A549 (cell line): ENCODE results near the gene ACKR2. TPM values are rescaled to one million over a fixed set of nuclear protein-coding genes. Genes with fewer than 3 reads are reported as not detected.

Source experiments
- ATAC-seq, 2 experiments: fragments of 200-7000 bp in 1 of 2; fragments of >200 bp in 1 of 2; cut with Nextera tagmentation in 1 of 2; cut with Tn5 transposase in 1 of 2; 3 replicates each; pipeline versions ENCODE4 v1.8.0 to v1.9.1; 2018 to 2020; ENCODE audit warnings: mild to moderate bottlenecking in 1 of 2, moderate library complexity in 1 of 2
- CTCF ChIA-PET: fragments of 300-600 bp; sonication (Branson Sonifier 250); formaldehyde crosslinking; extraction: SDS; loops from one replicate; lab custom pipeline; 2021; ENCODE audit warnings: antibody characterized with exemption, inconsistent platforms; lab: Yijun Ruan, JAX
- POLR2A ChIA-PET: fragments of 350-600 bp; formaldehyde crosslinking; extraction: SDS; loops from one replicate; lab custom pipeline; 2021; ENCODE audit warnings: antibody characterized with exemption, inconsistent platforms; lab: Yijun Ruan, JAX
- DNase-seq, 2 experiments: peaks; one replicate each; pipeline versions ENCODE4 v3.0.0 to v3.0.0-alpha.2; 2011 to 2016; ENCODE audit warnings: low read depth in 1 of 2, low spot score in 1 of 2
- FAIRE-seq: peaks from 2 replicates; lab custom pipeline; 2011; peaks lifted over from hg19 to GRCh38; lab: Jason Lieb, UNC
- H3K27ac ChIP-seq, 2 experiments: fragments of >200 bp; sonication (Bioruptor Twin); formaldehyde crosslinking; 3 replicates each; pipeline ENCODE4 v1.5.1; 2016 to 2017
- H3K4me1 ChIP-seq: fragments of >200 bp; sonication (Bioruptor Twin); formaldehyde crosslinking; 3 replicates; pipeline ENCODE4 v1.6.1; 2016
- H3K4me2 ChIP-seq: fragments of >200 bp; sonication (Bioruptor Twin); formaldehyde crosslinking; 3 replicates; pipeline ENCODE4 v1.6.1; 2016
- H3K4me3 ChIP-seq: fragments of >200 bp; sonication (Bioruptor Twin); formaldehyde crosslinking; 3 replicates; pipeline ENCODE4 v1.5.1; 2016
- H3K9me3 ChIP-seq: fragments of >200 bp; sonication (Bioruptor Twin); formaldehyde crosslinking; 3 replicates; pipeline ENCODE4 v1.6.1; 2016
- CHD2 ChIP-seq: fragments of 150-350 bp; IDR thresholded peaks from 2 replicates; pipeline ENCODE4 v1.6.1; 2014; ENCODE audit warnings: low read length; ENCODE audit not compliant: partially characterized antibody
- EHF ChIP-seq: fragments of 250-450 bp; sonication (Bioruptor Pico); IDR thresholded peaks from 2 replicates; pipeline ENCODE4 v1.5.0; 2020; ENCODE audit warnings: mild to moderate bottlenecking
- EHMT2 ChIP-seq: fragments of 200-600 bp; sonication (generic); IDR thresholded peaks from 2 replicates; pipeline ENCODE4 v1.6.1; 2016; ENCODE audit warnings: antibody characterized with exemption, low read depth, mild to moderate bottlenecking, moderate library complexity
- EP300 ChIP-seq, 2 experiments: fragments of >200 bp; sonication (Bioruptor Twin); formaldehyde crosslinking; IDR thresholded peaks; 2 replicates in 1 of 2; 3 replicates in 1 of 2; pipeline ENCODE4 v1.6.1; 2016 to 2017
- ESRRA ChIP-seq: fragments of 150-350 bp; IDR thresholded peaks from 2 replicates; pipeline ENCODE4 v1.6.1; 2014; ENCODE audit warnings: mild to moderate bottlenecking, low read length, borderline replicate concordance
- FOSB ChIP-seq: fragments of 250-450 bp; sonication (Bioruptor Pico); IDR thresholded peaks from 2 replicates; pipeline ENCODE4 v1.5.0; 2020; ENCODE audit warnings: mild to moderate bottlenecking, moderate library complexity
- FOSL2 ChIP-seq, 2 experiments: fragments of 450-650 bp in 1 of 2; fragments of >200 bp in 1 of 2; sonication (Bioruptor Twin) in 1 of 2; formaldehyde crosslinking; IDR thresholded peaks; 2 replicates each; pipeline versions ENCODE4 v1.5.0 to v1.6.1; 2016 to 2020; ENCODE audit warnings: mild to moderate bottlenecking in 1 of 2, moderate library complexity in 1 of 2
- FOXS1 ChIP-seq: fragments of 250-450 bp; sonication (Bioruptor Pico); IDR thresholded peaks from 2 replicates; pipeline ENCODE4 v1.5.0; 2020; ENCODE audit warnings: mild to moderate bottlenecking, moderate library complexity
- KDM5A ChIP-seq: fragments of 200-600 bp; sonication (generic); IDR thresholded peaks from 2 replicates; pipeline ENCODE4 v1.6.1; 2016; ENCODE audit warnings: antibody characterized with exemption, mild to moderate bottlenecking
- MAFK ChIP-seq: fragments of 450-650 bp; IDR thresholded peaks from 2 replicates; pipeline ENCODE4 v1.6.1; 2014; ENCODE audit not compliant: partially characterized antibody
- MAZ ChIP-seq: fragments of 150-350 bp; IDR thresholded peaks from 2 replicates; pipeline ENCODE4 v1.6.1; 2014; ENCODE audit warnings: antibody characterized with exemption, low read depth, low read length, borderline replicate concordance
- NFE2L2 ChIP-seq: fragments of 150-350 bp; conservative IDR thresholded peaks from 2 replicates; pipeline ENCODE4 v1.6.1; 2014; ENCODE audit warnings: low read length
- PHF8 ChIP-seq: fragments of 200-600 bp; sonication (generic); IDR thresholded peaks from 2 replicates; pipeline ENCODE4 v1.6.1; 2016; ENCODE audit warnings: low read depth, mild to moderate bottlenecking, antibody characterized with exemption, moderate library complexity, borderline replicate concordance
- POLR2AphosphoS2 ChIP-seq: conservative IDR thresholded peaks from 2 replicates; pipeline ENCODE4 v1.6.1; 2012; ENCODE audit warnings: low read length, improper control_type of control experiment, inconsistent platforms
- RAD21 ChIP-seq, 2 experiments: fragments of >200 bp in 1 of 2; sonication (Bioruptor Twin) in 1 of 2; formaldehyde crosslinking in 1 of 2; IDR thresholded peaks in 1 of 2; conservative IDR thresholded peaks in 1 of 2; 2 replicates in 1 of 2; 3 replicates in 1 of 2; pipeline ENCODE4 v1.6.1; 2012 to 2018; ENCODE audit warnings: inconsistent platforms in 1 of 2
- RCOR1 ChIP-seq: fragments of 150-350 bp; IDR thresholded peaks from 2 replicates; pipeline ENCODE4 v1.6.1; 2014; ENCODE audit warnings: antibody characterized with exemption, low read length, low read depth
- RFX5 ChIP-seq: fragments of 450-650 bp; IDR thresholded peaks from 2 replicates; pipeline ENCODE4 v1.7.1; 2014; ENCODE audit warnings: antibody characterized with exemption, mild to moderate bottlenecking, moderate library complexity
- SMC3 ChIP-seq: fragments of >200 bp; sonication (Bioruptor Twin); formaldehyde crosslinking; IDR thresholded peaks from 3 replicates; pipeline ENCODE4 v1.6.1; 2018; ENCODE audit warnings: inconsistent platforms
- SREBF2 ChIP-seq: fragments of 450-650 bp; IDR thresholded peaks from 2 replicates; pipeline ENCODE4 v1.6.1; 2014; ENCODE audit warnings: mild to moderate bottlenecking, moderate library complexity
- TP53 ChIP-seq: fragments of 250-450 bp; sonication (Bioruptor Pico); IDR thresholded peaks from 2 replicates; pipeline ENCODE4 v1.5.0; 2021; ENCODE audit warnings: mild to moderate bottlenecking, moderate library complexity
- ZNF302 ChIP-seq: fragments of 250-450 bp; sonication (Bioruptor Pico); IDR thresholded peaks from 2 replicates; pipeline ENCODE4 v1.9.0; 2021; ENCODE audit warnings: inconsistent platforms, mild to moderate bottlenecking, moderate library complexity
- ZSCAN20 ChIP-seq: fragments of 250-450 bp; sonication (Bioruptor Pico); IDR thresholded peaks from 2 replicates; pipeline ENCODE4 v1.8.0; 2022; ENCODE audit warnings: mild to moderate bottlenecking, moderate library complexity
- WGBS: methylation state at CpG from one replicate; pipeline ENCODE4 v1.1.6; 2017; ENCODE audit errors: missing lambda C conversion rate; 5-methylcytosine and 5-hydroxymethylcytosine counted together
- polyA plus RNA-seq, 4 experiments: library from polyadenylated mRNA; depleted of rRNA in 3 of 4; stranded (reverse); fragments of >200 nt; fragmentation: RNase III in 1 of 4; extraction: RNeasy Plus Mini Kit Qiagen cat#74134 plus additional on column Dnase treatment in 1 of 4; gene quantifications; 2 replicates in 3 of 4; 3 replicates in 1 of 4; pipeline ENCODE4 v1.2.3, GENCODE V29; 2011 to 2017
- TF ChIP-seq, protein P1 (sequence below): IDR thresholded peaks from 2 replicates; pipeline ENCODE4 v1.6.1; 2012
- TF ChIP-seq, protein P2 (sequence below): fragments of >200 bp; sonication (Bioruptor Twin); formaldehyde crosslinking; IDR thresholded peaks from 3 replicates; pipeline ENCODE4 v1.5.1; 2016
- TF ChIP-seq, protein P3 (sequence below): IDR thresholded peaks from 2 replicates; pipeline ENCODE4 v1.6.1; 2012; ENCODE audit warnings: low read depth, borderline replicate concordance
- TF ChIP-seq, protein P4 (sequence below): fragments of 450-650 bp; IDR thresholded peaks from 2 replicates; pipeline ENCODE4 v1.6.1; 2014; ENCODE audit warnings: antibody characterized with exemption
- TF ChIP-seq, protein P5 (sequence below): fragments of >200 bp; sonication (Bioruptor Twin); formaldehyde crosslinking; IDR thresholded peaks from 2 replicates; pipeline ENCODE4 v1.6.1; 2016
- TF ChIP-seq, protein P6 (sequence below): fragments of >200 bp; sonication (Bioruptor Twin); formaldehyde crosslinking; IDR thresholded peaks from 3 replicates; pipeline ENCODE4 v1.6.1; 2016
- TF ChIP-seq, protein P7 (sequence below): IDR thresholded peaks from 2 replicates; pipeline ENCODE4 v1.6.1; 2012

Gene ACKR2
- polyA plus RNA-seq, 2 of the 4 experiments (the other 2 are of a cell fraction): 0.06 TPM; not detected in 1

DNA sequence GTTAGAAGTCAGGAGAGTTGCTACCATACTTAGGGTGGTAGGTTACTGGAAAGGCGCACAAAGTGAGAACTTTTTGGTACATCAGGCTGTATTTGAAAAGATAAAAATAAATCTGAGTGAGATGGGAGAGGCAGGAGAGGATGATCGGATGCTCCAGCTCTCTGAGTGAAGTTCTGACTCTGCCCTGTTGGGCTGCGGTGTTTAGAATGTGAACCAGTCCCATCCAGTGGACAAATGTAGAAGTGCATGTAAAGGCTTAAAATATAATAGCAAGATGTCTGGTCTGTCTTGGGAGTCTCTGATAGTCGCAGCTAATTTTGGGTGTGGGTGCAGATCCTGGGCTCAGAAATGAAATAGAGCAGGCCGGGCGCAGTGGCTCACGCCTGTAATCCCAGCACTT is 30.4 kb downstream of the ACKR2 start:
- Histone ChIP-seq H3K4me3 (peak overlapping the region; percentile 39), H3K4me1 (no peaks in the 10 kb centered on the region), H3K27ac (peak overlapping the region; percentile 47 to 75; a peak in 4 of 6 replicates), H3K9me3 (no peaks in the 10 kb centered on the region), H3K4me2 (peak overlapping the region; percentile 74)
- CTCF ChIA-PET: interaction anchor here (0.6 to 2.7 kb wide), 25 partner anchors 9 to 890 kb away, joined by 3 to 25 read pairs (median 4); partner anchors contain the start of genes CYP8B1 and HIGD1A
- FAIRE-seq (no peak), ATAC-seq (peak; percentile 99), DNase-seq (peak; percentile 62 to 70)
- TF ChIP-seq POLR2AphosphoS2: no peak
- no peak for TF ChIP-seq MAZ
- TF ChIP-seq FOXS1 (CRISPR knock-in tag): no peak
- TF ChIP-seq, protein P1, sequence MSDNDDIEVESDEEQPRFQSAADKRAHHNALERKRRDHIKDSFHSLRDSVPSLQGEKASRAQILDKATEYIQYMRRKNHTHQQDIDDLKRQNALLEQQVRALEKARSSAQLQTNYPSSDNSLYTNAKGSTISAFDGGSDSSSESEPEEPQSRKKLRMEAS: no peak
- TF ChIP-seq SMC3: peak; percentile 48; the same call in 2 of the 3 replicates
- no peak for TF ChIP-seq EHMT2
- TF ChIP-seq EP300 (IDR thresholded peaks at IDR 0.05): no peak
- TF ChIP-seq, protein P2, sequence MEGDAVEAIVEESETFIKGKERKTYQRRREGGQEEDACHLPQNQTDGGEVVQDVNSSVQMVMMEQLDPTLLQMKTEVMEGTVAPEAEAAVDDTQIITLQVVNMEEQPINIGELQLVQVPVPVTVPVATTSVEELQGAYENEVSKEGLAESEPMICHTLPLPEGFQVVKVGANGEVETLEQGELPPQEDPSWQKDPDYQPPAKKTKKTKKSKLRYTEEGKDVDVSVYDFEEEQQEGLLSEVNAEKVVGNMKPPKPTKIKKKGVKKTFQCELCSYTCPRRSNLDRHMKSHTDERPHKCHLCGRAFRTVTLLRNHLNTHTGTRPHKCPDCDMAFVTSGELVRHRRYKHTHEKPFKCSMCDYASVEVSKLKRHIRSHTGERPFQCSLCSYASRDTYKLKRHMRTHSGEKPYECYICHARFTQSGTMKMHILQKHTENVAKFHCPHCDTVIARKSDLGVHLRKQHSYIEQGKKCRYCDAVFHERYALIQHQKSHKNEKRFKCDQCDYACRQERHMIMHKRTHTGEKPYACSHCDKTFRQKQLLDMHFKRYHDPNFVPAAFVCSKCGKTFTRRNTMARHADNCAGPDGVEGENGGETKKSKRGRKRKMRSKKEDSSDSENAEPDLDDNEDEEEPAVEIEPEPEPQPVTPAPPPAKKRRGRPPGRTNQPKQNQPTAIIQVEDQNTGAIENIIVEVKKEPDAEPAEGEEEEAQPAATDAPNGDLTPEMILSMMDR: peak; percentile 49
- TF ChIP-seq ZSCAN20: no peak
- TF ChIP-seq FOSB (CRISPR knock-in tag): no peak
- peak; percentile 47 to 53; a peak in 4 of 5 replicates for TF ChIP-seq RAD21 (conservative IDR thresholded peaks at IDR 0.05 in 1 of 2, IDR thresholded peaks at IDR 0.05 in 1 of 2)
- TF ChIP-seq RFX5: no peak
- no peak for TF ChIP-seq EHF (CRISPR knock-in tag)
- TF ChIP-seq, protein P3, sequence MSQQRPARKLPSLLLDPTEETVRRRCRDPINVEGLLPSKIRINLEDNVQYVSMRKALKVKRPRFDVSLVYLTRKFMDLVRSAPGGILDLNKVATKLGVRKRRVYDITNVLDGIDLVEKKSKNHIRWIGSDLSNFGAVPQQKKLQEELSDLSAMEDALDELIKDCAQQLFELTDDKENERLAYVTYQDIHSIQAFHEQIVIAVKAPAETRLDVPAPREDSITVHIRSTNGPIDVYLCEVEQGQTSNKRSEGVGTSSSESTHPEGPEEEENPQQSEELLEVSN: no peak
- TF ChIP-seq NFE2L2: no peak
- no peak for TF ChIP-seq MAFK
- no peak for TF ChIP-seq SREBF2
- TF ChIP-seq, protein P4, sequence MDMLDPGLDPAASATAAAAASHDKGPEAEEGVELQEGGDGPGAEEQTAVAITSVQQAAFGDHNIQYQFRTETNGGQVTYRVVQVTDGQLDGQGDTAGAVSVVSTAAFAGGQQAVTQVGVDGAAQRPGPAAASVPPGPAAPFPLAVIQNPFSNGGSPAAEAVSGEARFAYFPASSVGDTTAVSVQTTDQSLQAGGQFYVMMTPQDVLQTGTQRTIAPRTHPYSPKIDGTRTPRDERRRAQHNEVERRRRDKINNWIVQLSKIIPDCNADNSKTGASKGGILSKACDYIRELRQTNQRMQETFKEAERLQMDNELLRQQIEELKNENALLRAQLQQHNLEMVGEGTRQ: no peak
- TF ChIP-seq FOSL2 (IDR thresholded peaks at IDR 0.05): no peak
- no peak for TF ChIP-seq FOSL2 (CRISPR knock-in tag; IDR thresholded peaks at IDR 0.05)
- TF ChIP-seq RCOR1: no peak
- TF ChIP-seq, protein P5, sequence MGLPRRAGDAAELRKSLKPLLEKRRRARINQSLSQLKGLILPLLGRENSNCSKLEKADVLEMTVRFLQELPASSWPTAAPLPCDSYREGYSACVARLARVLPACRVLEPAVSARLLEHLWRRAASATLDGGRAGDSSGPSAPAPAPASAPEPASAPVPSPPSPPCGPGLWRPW: no peak
- under 1% methylated on average over 7 of the region's 7 CpGs for WGBS
- POLR2A ChIA-PET: interaction anchor here (0.7 to 1.0 kb wide), 3 partner anchors 23 to 1218 kb away, joined by 6 to 18 read pairs (median 9); partner anchors contain the start of gene HIGD1A

DNA sequence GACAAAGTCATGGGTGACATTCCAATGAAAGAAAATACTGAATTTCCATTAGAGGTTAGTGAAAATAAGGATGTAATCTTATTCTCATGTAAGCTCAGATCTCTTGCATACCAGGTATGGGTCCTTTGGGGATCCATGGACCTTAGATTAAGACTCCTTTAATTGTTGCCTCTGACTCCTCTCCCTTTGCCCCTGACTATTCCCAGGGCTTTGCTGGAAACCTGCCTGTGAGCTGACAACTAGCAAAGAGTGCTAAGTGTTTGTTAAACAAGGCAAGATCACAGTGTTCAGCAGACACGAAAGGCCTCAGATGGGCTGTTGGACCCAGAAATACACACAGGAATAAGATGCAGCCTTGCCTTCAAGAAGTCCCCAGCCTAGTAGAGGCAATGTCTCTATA is 32.1 kb downstream of the ACKR2 start:
- WGBS: 75% methylated on average over 1 of the region's 1 CpG
- H3K27ac ChIP-seq: no peak overlapping the region
- ATAC-seq (no peak), DNase-seq (no peak), FAIRE-seq (no peak)
- no peak for TF ChIP-seq CHD2
- no peak for TF ChIP-seq FOSB (CRISPR knock-in tag)
- TF ChIP-seq SMC3: no peak
- TF ChIP-seq, protein P6, sequence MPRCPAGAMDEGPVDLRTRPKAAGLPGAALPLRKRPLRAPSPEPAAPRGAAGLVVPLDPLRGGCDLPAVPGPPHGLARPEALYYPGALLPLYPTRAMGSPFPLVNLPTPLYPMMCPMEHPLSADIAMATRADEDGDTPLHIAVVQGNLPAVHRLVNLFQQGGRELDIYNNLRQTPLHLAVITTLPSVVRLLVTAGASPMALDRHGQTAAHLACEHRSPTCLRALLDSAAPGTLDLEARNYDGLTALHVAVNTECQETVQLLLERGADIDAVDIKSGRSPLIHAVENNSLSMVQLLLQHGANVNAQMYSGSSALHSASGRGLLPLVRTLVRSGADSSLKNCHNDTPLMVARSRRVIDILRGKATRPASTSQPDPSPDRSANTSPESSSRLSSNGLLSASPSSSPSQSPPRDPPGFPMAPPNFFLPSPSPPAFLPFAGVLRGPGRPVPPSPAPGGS: no peak
- no peak for TF ChIP-seq PHF8
- TF ChIP-seq ZNF302 (CRISPR knock-in tag): no peak
- no peak for TF ChIP-seq ESRRA
- TF ChIP-seq RFX5: no peak
- TF ChIP-seq TP53 (CRISPR knock-in tag): no peak
- TF ChIP-seq KDM5A: no peak
- TF ChIP-seq, protein P7, sequence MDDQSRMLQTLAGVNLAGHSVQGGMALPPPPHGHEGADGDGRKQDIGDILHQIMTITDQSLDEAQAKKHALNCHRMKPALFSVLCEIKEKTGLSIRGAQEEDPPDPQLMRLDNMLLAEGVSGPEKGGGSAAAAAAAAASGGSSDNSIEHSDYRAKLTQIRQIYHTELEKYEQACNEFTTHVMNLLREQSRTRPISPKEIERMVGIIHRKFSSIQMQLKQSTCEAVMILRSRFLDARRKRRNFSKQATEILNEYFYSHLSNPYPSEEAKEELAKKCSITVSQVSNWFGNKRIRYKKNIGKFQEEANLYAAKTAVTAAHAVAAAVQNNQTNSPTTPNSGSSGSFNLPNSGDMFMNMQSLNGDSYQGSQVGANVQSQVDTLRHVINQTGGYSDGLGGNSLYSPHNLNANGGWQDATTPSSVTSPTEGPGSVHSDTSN: no peak
- TF ChIP-seq MAZ: no peak
- no peaks in the 10 kb centered on the region for H3K9me3 ChIP-seq
- H3K4me1 ChIP-seq: no peaks in the 10 kb centered on the region
- no peak overlapping the region for H3K4me2 ChIP-seq
- POLR2A ChIA-PET: no interaction called here
- CTCF ChIA-PET: no interaction called here
- H3K4me3 ChIP-seq: no peak overlapping the region
